Measurements from ENCODE around the gene LYPD6B.

LYPD6B gene

DNA sequence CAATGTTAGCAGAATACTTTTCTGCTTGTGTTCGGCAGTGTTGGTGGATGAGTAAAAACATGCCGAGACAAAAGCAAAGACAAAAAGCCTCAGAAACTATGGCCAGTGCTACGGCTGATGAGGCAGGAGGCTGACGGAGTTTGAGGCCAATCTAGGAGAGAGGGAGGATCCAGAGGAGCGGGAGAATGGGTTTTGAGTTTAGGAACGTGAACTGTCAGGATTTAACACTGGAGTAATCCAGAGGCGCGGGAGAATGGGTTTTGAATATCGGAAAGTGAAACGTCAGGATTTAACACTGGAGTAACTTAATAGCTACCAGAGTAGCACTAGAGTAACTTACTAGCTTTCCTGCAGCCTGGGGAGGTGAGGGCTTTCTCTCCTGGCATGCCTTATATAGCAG lies 37.4 kb downstream of the LYPD6B start:
- no peaks in the 10 kb centered on the region for H3K9me3 Mint-ChIP-seq
- no peaks in the 10 kb centered on the region for H3K4me1 Mint-ChIP-seq

DNA sequence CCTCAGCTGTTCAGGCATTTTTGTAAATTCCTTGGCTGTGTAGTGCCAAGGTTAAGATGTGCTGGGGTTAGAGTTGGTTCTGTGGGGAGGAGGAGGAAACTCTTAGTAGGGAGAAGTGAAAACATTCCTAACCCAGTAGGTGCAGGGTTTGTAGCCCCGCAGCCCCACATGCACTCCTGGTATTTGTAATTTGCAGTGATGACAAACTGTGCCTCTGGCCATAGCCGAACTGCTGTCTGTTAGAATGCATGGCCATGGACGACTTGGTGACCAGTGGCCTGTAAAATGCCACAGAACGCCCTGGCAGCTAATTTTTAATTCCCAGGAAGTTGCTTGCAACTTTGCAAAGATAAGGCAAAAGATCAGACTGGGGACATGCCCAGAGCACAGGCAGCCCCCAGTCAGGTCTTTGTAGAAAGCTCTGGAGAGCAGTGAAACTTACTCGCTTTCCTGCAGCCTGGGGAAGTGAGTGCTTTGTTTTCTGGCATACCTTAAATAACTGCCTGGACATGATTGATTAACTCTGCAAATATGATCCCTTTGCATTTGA lies 38.4 kb downstream of the LYPD6B start:
- DNase-seq (ENCODE audit: low spot score in 2 of 2) (no peak), ATAC-seq (replicated peaks; ENCODE audit: extremely low read depth, poor library complexity, severe bottlenecking) (no peak)
- Mint-ChIP-seq H3K36me3 (ENCODE audit: insufficient read depth) (no peaks in the 10 kb centered on the region), H3K4me3 (no peak overlapping the region), H3K9me3 (no peaks in the 10 kb centered on the region), H3K4me1 (no peaks in the 10 kb centered on the region), H3K27ac (ENCODE audit: low read depth) (no peak overlapping the region), H3K27me3 (peaks cover 48% of the 10 kb centered on the region)

More for the DNA sequence above, 37.4 kb downstream of the LYPD6B start:
- H3K27ac Mint-ChIP-seq (ENCODE audit: low read depth) = no peak overlapping the region
- no peak overlapping the region for H3K4me3 Mint-ChIP-seq
- no peaks in the 10 kb centered on the region for H3K36me3 Mint-ChIP-seq (ENCODE audit: insufficient read depth)
- ATAC-seq (replicated peaks; ENCODE audit: extremely low read depth, poor library complexity, severe bottlenecking) (no peak), DNase-seq (ENCODE audit: low spot score in 2 of 2) (no peak)
- H3K27me3 Mint-ChIP-seq = peaks cover 58% of the 10 kb centered on the region

DNA sequence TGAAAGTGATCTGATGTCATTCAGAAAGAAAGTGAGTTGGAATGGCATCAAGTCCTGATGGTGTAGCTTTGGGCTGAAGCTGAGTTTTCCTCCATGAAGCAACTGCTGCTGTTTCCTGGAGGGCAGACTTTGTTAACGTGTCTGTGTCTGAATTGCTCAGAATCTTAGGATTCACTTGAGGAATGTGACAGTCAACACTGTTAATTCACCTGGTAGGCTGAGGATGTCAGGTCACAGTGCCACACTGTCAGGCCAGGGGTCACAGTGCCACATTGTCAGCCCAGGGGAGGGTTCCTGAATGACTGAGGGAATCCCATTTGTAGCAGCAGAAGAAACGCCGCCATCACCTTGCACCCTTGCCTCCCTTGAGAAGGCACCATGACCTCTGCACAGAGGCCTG lies 39.4 kb downstream of the LYPD6B start:
- ATAC-seq (replicated peaks; ENCODE audit: extremely low read depth, poor library complexity, severe bottlenecking) = no peak

DNA sequence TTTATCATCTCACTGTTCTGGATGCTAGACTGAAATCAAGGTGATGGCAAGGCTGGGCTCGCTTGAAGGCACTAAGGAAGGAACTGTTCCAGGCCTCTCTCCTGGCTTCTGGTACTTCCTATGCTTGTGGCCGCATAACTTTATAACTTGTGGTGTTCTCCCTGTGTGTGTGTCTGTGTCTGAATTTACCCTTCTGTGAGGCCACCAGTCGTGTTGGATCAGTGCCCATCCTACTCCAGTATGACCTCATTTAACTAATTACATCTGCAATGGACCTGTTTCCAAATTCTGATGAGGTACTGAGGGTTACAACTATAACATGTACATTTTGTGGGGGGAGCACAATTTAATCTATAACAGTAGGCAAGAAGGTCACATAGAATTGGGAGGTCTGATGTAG lies 41.6 kb downstream of the LYPD6B start:
- Mint-ChIP-seq H3K4me1 (no peaks in the 10 kb centered on the region), H3K27ac (ENCODE audit: low read depth) (no peak overlapping the region), H3K36me3 (ENCODE audit: insufficient read depth) (no peaks in the 10 kb centered on the region), H3K27me3 (peaks cover 25% of the 10 kb centered on the region), H3K4me3 (no peak overlapping the region), H3K9me3 (no peaks in the 10 kb centered on the region)
- DNase-seq (ENCODE audit: low spot score in 2 of 2) (no peak), ATAC-seq (replicated peaks; ENCODE audit: extremely low read depth, poor library complexity, severe bottlenecking) (no peak)

More for the DNA sequence above, 39.4 kb downstream of the LYPD6B start:
- Mint-ChIP-seq H3K27ac (ENCODE audit: low read depth) (no peak overlapping the region), H3K9me3 (no peaks in the 10 kb centered on the region), H3K27me3 (peaks cover 39% of the 10 kb centered on the region), H3K36me3 (ENCODE audit: insufficient read depth) (no peaks in the 10 kb centered on the region), H3K4me1 (no peaks in the 10 kb centered on the region), H3K4me3 (no peak overlapping the region)
- no peak for DNase-seq (ENCODE audit: low spot score in 2 of 2)

DNA sequence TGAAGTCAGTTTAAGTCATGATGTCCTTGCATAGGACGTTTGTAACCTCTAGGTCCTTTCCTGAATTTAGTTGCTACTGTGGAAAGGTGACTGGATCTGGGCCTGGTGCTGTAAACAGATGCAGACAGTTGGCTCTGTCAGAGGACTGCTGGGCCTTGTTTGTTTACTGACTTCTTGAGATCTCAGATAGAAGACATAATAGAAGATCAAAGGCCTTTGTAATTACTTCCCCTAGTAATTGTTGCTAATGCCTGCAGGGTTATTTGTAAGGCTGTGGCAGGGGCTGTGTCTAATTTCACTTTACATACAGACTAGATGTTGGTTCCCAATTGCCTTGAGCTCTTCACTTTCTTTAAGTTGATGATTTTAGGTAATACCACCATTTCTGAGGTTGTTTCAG lies 42.5 kb downstream of the LYPD6B start:
- H3K4me3 Mint-ChIP-seq = no peak overlapping the region
- ATAC-seq (replicated peaks; ENCODE audit: extremely low read depth, poor library complexity, severe bottlenecking) (no peak), DNase-seq (ENCODE audit: low spot score in 2 of 2) (no peak)
- H3K9me3 Mint-ChIP-seq = no peaks in the 10 kb centered on the region
- peaks cover 25% of the 10 kb centered on the region for H3K27me3 Mint-ChIP-seq
- no peaks in the 10 kb centered on the region for H3K36me3 Mint-ChIP-seq (ENCODE audit: insufficient read depth)
- no peak overlapping the region for H3K27ac Mint-ChIP-seq (ENCODE audit: low read depth)
- H3K4me1 Mint-ChIP-seq = no peaks in the 10 kb centered on the region

DNA sequence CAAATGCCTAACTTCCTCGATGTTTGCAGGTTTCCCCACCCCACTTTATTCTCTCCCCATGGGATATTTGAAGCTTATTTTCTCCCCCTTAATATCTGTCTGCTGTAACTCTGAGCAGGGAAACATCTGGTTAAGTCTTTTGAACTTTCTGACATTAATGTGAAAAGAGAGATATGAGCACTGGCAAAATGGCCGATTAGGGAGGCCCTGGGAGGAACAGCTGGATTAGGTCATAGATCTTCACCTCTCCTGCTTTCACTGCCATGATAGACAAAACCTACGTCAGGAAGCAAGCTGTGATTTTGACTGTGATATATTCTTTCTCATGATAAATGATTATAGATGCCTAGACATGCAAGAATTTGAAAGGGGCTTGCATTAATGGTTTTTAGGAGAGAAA lies 43.6 kb downstream of the LYPD6B start:
- H3K4me1 Mint-ChIP-seq = no peaks in the 10 kb centered on the region
- ATAC-seq (replicated peaks; ENCODE audit: extremely low read depth, poor library complexity, severe bottlenecking) (no peak), DNase-seq (ENCODE audit: low spot score in 2 of 2) (no peak)
- no peak overlapping the region for H3K4me3 Mint-ChIP-seq
- no peaks in the 10 kb centered on the region for H3K9me3 Mint-ChIP-seq
- H3K27ac Mint-ChIP-seq (ENCODE audit: low read depth) = no peak overlapping the region
- no peaks in the 10 kb centered on the region for H3K36me3 Mint-ChIP-seq (ENCODE audit: insufficient read depth)
- H3K27me3 Mint-ChIP-seq = peaks cover 25% of the 10 kb centered on the region

DNA sequence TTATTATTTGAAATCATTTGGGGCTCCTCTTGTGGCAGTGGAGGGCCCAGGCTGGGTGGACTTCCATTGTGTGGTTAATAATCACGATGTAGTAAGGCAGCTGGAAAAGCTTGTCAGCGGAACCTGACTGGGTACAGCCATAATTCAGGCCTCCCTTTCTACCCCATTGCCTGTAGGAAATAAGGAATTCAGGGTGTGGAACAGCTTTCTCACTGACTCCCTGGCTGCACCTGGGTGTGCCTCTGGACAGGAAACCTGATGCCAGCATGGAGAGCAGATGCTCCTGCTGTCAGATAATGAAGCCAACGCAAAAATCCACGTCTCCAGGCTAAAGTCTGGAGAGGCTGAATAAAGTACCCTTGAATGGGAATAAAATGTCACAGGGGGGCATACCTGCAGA lies 44.2 kb downstream of the LYPD6B start:
- Mint-ChIP-seq H3K36me3 (ENCODE audit: insufficient read depth) (no peaks in the 10 kb centered on the region), H3K4me3 (no peak overlapping the region), H3K27ac (ENCODE audit: low read depth) (no peak overlapping the region), H3K4me1 (no peaks in the 10 kb centered on the region), H3K27me3 (peaks cover 29% of the 10 kb centered on the region), H3K9me3 (no peaks in the 10 kb centered on the region)
- no peak for DNase-seq (ENCODE audit: low spot score in 2 of 2)
- no peak for ATAC-seq (replicated peaks; ENCODE audit: extremely low read depth, poor library complexity, severe bottlenecking)

DNA sequence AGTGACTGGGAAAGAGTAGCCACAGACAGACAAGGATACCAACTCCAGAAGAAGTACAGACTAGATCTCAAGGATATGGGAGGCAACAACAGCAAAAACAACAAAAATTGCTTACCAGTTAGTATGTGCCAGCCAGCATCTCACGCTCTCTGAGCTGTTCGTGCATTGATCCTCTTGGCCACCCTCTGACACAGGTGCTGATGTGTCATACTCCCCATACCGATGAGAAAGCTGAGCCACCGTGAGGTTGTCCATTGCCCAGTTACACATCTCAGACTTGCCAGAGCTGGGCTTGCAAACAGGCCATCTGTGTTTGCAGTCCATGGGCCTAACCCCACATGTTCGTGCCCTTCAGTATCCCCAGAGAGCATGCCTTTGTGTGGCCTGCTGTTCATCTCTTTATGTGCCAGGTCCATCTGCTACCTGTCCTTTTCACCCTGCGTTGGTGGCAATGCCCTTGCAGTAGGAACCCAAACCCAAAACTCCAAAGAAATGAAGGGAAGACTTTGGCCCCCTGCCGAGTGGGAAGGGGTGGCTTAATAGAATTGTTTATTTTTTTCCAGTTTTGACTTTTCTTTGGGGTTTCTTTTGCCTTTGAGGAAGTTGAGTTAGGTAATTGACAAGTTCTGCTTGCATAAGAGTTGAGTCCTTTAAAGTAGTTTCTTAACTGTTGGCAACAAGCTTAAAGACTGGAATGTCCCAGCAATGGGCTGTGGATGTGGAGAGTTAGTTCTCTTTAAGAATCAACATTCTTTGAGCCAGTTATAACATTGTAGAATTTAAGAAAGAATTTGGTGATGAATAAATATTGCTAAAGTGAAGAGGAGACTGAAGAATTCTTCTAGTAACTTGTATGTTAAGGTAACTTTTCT lies 46.7 kb downstream of the LYPD6B start:
- H3K4me1 Mint-ChIP-seq = no peaks in the 10 kb centered on the region
- H3K27ac Mint-ChIP-seq (ENCODE audit: low read depth) = no peak overlapping the region
- H3K9me3 Mint-ChIP-seq = no peaks in the 10 kb centered on the region
- ATAC-seq (replicated peaks; ENCODE audit: extremely low read depth, poor library complexity, severe bottlenecking) (no peak), DNase-seq (ENCODE audit: low spot score in 2 of 2) (no peak)
- H3K36me3 Mint-ChIP-seq (ENCODE audit: insufficient read depth) = no peaks in the 10 kb centered on the region
- no peak overlapping the region for H3K4me3 Mint-ChIP-seq
- H3K27me3 Mint-ChIP-seq = peaks cover 39% of the 10 kb centered on the region

DNA sequence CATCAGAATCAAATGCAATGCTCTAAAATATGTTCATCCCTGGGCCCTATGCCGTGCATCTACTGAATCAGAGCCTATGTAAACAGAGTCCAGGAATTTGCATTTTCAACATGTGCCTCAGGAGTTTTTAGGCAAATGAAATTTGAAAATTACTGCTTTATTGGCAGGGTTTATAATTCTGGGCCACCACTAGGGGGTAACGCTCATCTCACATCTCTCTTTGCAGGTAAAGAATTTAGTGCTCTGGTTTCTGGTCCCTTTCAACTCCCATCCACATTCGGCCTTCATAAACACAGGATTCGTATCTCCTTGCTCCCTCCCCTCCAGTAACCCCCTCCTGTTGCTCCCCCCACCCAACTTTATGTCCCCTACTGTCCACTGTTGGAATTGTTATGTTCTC lies 49.3 kb downstream of the LYPD6B start:
- Mint-ChIP-seq H3K4me3 (no peak overlapping the region), H3K27me3 (peaks cover 54% of the 10 kb centered on the region), H3K27ac (ENCODE audit: low read depth) (no peak overlapping the region), H3K36me3 (ENCODE audit: insufficient read depth) (no peaks in the 10 kb centered on the region), H3K9me3 (no peaks in the 10 kb centered on the region), H3K4me1 (no peaks in the 10 kb centered on the region)
- DNase-seq (ENCODE audit: low spot score in 2 of 2) (no peak), ATAC-seq (replicated peaks; ENCODE audit: extremely low read depth, poor library complexity, severe bottlenecking) (no peak)

DNA sequence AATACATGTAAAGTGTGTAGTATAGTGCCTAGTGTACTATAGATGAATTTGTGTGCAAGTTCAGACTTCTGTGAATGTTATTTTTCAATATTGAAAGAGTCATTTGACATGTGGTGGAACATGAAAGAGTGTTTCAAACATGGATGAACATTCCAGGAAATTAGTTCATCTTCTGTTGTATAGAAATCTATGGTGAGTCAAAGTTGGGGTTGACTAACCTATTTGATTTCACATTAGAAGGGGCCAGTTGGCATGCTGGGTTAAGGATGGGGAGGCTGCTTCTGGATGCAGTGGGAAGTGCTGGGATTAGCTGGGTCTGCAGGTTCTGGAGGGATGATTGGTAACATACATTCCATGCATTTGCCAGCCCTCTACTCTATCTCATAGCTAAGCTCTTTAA lies 50.6 kb downstream of the LYPD6B start:
- Mint-ChIP-seq H3K27me3 (peaks cover 57% of the 10 kb centered on the region), H3K9me3 (no peaks in the 10 kb centered on the region), H3K27ac (ENCODE audit: low read depth) (no peak overlapping the region), H3K4me1 (no peaks in the 10 kb centered on the region), H3K36me3 (ENCODE audit: insufficient read depth) (no peaks in the 10 kb centered on the region), H3K4me3 (no peak overlapping the region)
- DNase-seq (ENCODE audit: low spot score in 2 of 2) = no peak
- no peak for ATAC-seq (replicated peaks; ENCODE audit: extremely low read depth, poor library complexity, severe bottlenecking)

DNA sequence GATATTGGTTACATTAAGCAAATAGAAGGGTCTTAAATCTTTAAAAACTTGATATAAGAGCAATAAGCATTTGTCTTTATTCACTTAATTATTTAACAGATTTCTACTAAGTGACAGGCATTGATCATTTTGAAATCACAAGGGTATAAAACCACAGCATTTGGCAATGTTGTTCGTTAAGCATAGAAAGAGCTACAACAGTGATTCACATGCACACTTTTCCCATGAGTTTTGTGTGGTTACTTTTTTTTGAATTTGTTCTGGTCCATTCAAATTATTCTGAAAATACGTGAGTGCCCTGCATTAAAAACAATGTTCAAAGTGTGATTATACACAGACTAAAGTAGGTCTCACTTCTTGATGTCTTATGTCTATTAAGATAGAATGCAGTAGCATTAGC lies 52.2 kb downstream of the LYPD6B start:
- Mint-ChIP-seq H3K9me3 (no peaks in the 10 kb centered on the region), H3K27ac (ENCODE audit: low read depth) (no peak overlapping the region), H3K36me3 (ENCODE audit: insufficient read depth) (no peaks in the 10 kb centered on the region), H3K27me3 (peaks cover 52% of the 10 kb centered on the region), H3K4me3 (no peak overlapping the region), H3K4me1 (no peaks in the 10 kb centered on the region)
- no peak for DNase-seq (ENCODE audit: low spot score in 2 of 2)
- no peak for ATAC-seq (replicated peaks; ENCODE audit: extremely low read depth, poor library complexity, severe bottlenecking)

DNA sequence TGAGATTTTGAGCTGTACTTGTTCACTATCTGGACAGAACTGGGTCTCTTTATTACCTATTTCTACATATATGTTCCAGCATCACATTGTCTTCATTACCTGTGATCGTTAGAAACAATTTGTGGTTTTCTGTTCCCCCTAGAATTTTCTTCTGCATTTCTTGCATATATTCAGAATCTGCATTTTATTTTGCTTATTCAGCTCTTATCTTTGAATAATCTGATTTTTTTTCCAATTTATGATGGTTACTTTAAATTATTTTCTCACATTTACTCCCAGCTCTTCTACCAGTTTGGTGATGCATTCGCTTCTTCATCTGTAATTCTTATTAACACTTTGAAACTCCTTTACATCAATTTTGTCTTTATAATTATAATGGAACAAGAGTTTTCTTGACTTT lies 55.1 kb downstream of the LYPD6B start:
- no peaks in the 10 kb centered on the region for H3K9me3 Mint-ChIP-seq
- no peaks in the 10 kb centered on the region for H3K4me1 Mint-ChIP-seq
- no peak overlapping the region for H3K27ac Mint-ChIP-seq (ENCODE audit: low read depth)
- DNase-seq (ENCODE audit: low spot score in 2 of 2) (no peak), ATAC-seq (replicated peaks; ENCODE audit: extremely low read depth, poor library complexity, severe bottlenecking) (no peak)
- no peak overlapping the region for H3K4me3 Mint-ChIP-seq
- no peaks in the 10 kb centered on the region for H3K36me3 Mint-ChIP-seq (ENCODE audit: insufficient read depth)
- peaks cover 36% of the 10 kb centered on the region for H3K27me3 Mint-ChIP-seq

DNA sequence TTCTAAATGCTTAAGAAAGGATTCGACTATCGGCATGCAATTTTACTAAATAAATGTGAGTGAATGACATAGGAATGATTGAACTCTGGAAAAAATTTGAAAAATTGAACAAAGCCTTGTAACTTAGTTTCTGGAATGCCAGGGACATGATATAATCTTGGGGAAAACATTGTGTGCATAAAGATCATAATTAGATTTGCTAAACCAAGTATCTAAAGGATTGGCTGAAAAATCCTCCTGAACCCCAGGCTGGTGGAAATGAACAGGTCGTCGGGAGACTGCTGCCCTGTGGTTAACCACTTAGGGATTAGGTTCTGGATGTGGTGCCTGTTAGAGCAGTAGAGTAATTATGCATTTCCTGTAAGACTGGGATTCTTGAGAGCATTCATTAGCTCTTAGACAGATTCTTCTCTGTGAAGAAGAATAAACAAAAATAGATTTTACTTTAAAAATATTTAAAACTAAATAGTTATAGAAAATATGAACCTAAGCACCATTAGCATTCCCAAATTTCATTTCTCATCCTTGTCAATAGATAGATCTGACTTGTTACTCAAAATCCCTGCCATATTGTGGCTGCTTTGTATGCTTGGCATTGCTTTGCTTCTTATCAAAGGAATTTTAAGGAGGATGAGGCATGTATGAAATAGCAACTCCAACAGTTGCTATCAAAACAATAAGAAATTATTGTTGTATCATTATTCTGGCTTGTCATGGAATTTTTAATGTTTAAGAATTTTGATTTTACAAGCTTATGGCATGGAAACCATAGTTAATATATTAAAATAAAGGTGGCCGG lies 55.9 kb downstream of the LYPD6B start:
- no peak for ATAC-seq (replicated peaks; ENCODE audit: extremely low read depth, poor library complexity, severe bottlenecking)
- no peak overlapping the region for H3K27ac Mint-ChIP-seq (ENCODE audit: low read depth)
- H3K27me3 Mint-ChIP-seq = peaks cover 32% of the 10 kb centered on the region
- DNase-seq (ENCODE audit: low spot score in 2 of 2) = no peak
- H3K4me3 Mint-ChIP-seq = no peak overlapping the region
- no peaks in the 10 kb centered on the region for H3K36me3 Mint-ChIP-seq (ENCODE audit: insufficient read depth)
- H3K4me1 Mint-ChIP-seq = no peaks in the 10 kb centered on the region
- no peaks in the 10 kb centered on the region for H3K9me3 Mint-ChIP-seq
